SJCRH30 (cell line): ENCODE data around the gene CUEDC1. TPM values are rescaled to one million over a fixed set of nuclear protein-coding genes. Genes with fewer than 3 reads are reported as not detected.
"Not testable (repeated sequence)": the region's sequence is repeated elsewhere in the genome, so short reads cannot be mapped to it uniquely, and the experiment has no call there.

Source experiments
- DNase-seq, 2 experiments: peaks; one replicate each; pipeline ENCODE4 v3.0.0-alpha.2; 2015 to 2020
- H3K27ac ChIP-seq: fragments of 250-450 bp; sonication (Bioruptor Pico); 2 replicates; pipeline ENCODE4 v1.5.1; 2020; ENCODE audit warnings: mild to moderate bottlenecking, moderate library complexity
- H3K27me3 ChIP-seq: fragments of 250-450 bp; sonication (Bioruptor Pico); 2 replicates; pipeline ENCODE4 v1.5.1; 2020; ENCODE audit warnings: mild to moderate bottlenecking, moderate library complexity
- H3K36me3 ChIP-seq: fragments of 250-450 bp; sonication (Bioruptor Pico); 2 replicates; pipeline ENCODE4 v1.5.1; 2020; ENCODE audit warnings: mild to moderate bottlenecking, moderate library complexity
- H3K4me1 ChIP-seq: fragments of 250-450 bp; sonication (Bioruptor Pico); 2 replicates; pipeline ENCODE4 v1.5.1; 2020; ENCODE audit warnings: mild to moderate bottlenecking, moderate library complexity
- H3K4me3 ChIP-seq: fragments of 250-450 bp; sonication (Bioruptor Pico); 2 replicates; pipeline ENCODE4 v1.5.1; 2020; ENCODE audit warnings: mild to moderate bottlenecking, moderate library complexity
- H3K9me3 ChIP-seq: fragments of 250-450 bp; sonication (Bioruptor Pico); replicated peaks from 2 replicates; pipeline ENCODE4 v1.5.1; 2020; ENCODE audit warnings: mild to moderate bottlenecking, moderate library complexity
- total RNA-seq: library from RNA; depleted of rRNA; stranded (reverse); fragments of >200 nt; shearing (Covaris generic); gene quantifications from 2 replicates; pipeline ENCODE4 v1.2.3, GENCODE V29; 2014

CUEDC1 gene
- total RNA-seq, 1 experiment from 2014 or later = 14.4 TPM

DNA sequence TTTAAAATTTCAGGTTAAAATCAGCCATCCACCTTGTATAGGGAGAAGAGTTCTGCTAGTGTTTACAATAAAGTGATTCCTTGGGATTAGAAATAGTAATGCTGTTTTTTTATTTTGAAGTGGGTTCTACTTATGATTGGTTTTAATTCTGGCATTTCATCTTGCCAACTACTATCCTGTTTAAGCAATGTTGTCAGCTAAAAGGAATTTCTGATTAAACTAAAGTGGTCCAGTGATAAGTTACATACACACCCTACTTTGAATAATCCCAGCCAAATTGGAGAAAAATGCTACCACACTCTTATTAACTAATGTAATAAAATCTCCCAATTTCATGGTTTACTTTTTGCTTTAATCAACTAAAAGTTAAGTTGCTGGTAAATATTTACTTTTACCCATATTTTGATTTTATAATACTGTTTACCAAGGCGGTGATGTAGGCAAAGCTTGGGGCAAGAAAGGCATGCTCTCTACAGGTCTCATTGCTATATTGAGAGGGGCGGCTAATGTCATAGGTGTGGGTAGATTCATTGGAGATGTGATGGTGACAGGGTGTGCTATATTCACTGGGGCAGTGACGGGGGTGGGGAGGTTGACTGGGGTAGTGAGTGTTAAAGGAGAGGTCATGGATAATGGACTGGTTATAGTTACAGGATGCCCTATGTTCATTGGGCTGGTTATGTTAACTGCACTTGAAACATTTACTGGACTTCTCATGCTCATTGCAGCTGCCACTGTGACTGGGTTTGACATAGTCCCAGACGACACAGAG, 19.0 kb upstream of the CUEDC1 start:
- not testable (repeated sequence) for H3K9me3 ChIP-seq, H3K4me1 ChIP-seq, DNase-seq, H3K27ac ChIP-seq, H3K27me3 ChIP-seq, H3K4me3 ChIP-seq
- peaks cover 63% of the 10 kb centered on the region for H3K36me3 ChIP-seq

DNA sequence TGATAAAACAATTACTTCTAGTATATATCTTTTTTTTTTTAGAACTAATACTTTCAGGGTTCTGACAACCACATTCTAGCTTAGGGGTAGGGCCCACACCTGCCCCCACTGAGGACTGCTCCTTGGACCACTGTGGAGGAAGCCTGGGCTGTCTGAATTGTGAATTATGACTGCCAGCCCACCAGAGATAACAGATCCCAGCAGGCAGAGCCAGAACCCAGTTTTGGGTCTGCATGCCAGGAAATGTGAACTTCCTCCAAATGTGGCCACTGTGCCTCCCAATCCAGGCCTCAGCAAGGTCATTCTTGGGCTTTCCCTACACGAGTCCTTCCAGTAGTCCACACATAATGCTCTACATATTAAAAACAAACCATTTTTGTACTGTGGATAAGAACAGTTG, 16.9 kb upstream of the CUEDC1 start:
- Histone ChIP-seq H3K9me3 (no peaks in the 10 kb centered on the region), H3K27ac (no peak overlapping the region), H3K36me3 (peaks cover 45% of the 10 kb centered on the region), H3K27me3 (no peaks in the 10 kb centered on the region), H3K4me3 (no peak overlapping the region), H3K4me1 (no peaks in the 10 kb centered on the region)
- DNase-seq = no peak

DNA sequence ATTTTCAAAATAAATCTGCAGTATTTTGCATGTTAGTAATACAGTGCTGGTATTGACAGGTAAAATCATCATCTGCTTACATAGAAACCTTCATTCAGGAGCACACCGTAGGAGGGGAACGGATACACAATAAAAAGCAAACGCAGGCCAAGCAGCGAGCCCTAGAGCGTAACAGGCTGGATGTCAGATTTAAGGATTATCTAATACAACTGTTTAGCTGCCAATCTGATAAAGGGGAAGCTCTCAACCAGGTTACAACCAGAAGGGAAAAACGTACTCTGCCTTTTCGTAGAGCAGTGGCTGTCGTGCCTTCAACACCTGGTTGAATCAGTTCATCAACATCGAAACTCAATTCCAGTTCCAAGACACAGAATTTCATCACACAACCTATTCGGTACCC, 16.4 kb upstream of the CUEDC1 start:
- DNase-seq = no peak
- Histone ChIP-seq H3K36me3 (peaks cover 39% of the 10 kb centered on the region), H3K9me3 (no peaks in the 10 kb centered on the region), H3K27ac (no peak overlapping the region), H3K27me3 (no peaks in the 10 kb centered on the region), H3K4me3 (no peak overlapping the region), H3K4me1 (no peaks in the 10 kb centered on the region)

DNA sequence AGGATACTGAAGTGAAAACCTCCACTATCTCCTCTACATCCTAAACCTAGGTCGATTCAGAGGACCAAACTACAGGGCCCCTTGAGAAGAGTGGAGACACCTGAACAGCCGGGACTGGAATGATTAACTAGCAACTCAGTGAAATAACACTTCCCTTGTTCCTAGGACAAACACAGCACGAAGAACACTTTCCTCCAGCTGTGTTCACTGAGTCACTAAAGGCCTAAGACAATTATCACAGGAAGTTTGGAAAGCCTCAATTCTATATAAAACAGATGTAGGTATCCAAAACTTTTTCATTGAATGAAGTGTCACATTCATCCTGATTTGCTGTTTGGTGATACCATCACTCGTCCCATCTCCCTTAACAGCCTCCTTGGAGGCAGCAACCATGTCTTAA, 15.5 kb upstream of the CUEDC1 start:
- Histone ChIP-seq H3K27ac (no peak overlapping the region), H3K4me1 (no peaks in the 10 kb centered on the region), H3K4me3 (no peak overlapping the region), H3K9me3 (no peaks in the 10 kb centered on the region), H3K27me3 (no peaks in the 10 kb centered on the region), H3K36me3 (peaks cover 32% of the 10 kb centered on the region)
- DNase-seq = no peak

DNA sequence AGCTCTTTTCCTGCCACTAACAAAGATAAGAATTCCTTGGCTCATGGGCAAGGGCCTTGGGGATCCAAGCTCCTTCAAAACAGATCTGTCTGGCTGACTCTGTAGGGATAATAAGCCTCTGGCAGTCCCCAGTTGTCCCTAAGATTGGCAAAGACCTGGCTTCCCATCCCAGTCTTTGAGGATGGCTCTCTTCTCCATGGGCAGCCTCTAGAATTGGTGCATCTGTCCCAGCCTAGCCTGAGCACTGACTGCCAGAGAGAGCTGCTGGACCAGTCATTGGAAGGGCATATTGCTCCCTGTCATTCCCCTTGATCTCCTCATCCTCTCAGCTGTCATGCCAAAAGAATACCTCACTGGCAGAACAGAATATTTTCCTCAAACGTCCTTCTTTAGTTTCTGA, 13.2 kb upstream of the CUEDC1 start:
- peaks cover 13% of the 10 kb centered on the region for H3K36me3 ChIP-seq
- DNase-seq = no peak
- no peaks in the 10 kb centered on the region for H3K4me1 ChIP-seq
- no peaks in the 10 kb centered on the region for H3K9me3 ChIP-seq
- no peak overlapping the region for H3K4me3 ChIP-seq
- no peaks in the 10 kb centered on the region for H3K27me3 ChIP-seq
- no peak overlapping the region for H3K27ac ChIP-seq

DNA sequence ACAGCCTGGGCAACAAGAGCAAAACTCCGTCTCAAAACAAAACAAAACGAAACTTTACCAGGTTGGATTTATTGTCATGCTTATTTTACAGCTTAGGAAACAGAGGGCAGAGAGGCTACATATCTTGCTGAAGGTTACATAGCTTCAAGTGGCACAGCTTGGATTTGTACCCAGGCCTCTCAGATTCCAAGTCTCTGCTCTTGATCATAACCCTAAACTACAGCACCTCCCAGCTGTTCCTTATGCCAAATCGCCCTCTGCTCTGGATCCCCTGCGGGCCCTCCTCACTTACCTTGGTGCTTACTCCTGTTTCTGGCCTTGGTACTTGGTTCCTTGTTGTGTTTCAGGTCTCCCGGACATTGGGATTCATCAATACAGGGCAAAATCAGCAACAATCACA, 11.7 kb upstream of the CUEDC1 start:
- no peaks in the 10 kb centered on the region for H3K9me3 ChIP-seq
- no peak overlapping the region for H3K4me3 ChIP-seq
- no peaks in the 10 kb centered on the region for H3K36me3 ChIP-seq

DNA sequence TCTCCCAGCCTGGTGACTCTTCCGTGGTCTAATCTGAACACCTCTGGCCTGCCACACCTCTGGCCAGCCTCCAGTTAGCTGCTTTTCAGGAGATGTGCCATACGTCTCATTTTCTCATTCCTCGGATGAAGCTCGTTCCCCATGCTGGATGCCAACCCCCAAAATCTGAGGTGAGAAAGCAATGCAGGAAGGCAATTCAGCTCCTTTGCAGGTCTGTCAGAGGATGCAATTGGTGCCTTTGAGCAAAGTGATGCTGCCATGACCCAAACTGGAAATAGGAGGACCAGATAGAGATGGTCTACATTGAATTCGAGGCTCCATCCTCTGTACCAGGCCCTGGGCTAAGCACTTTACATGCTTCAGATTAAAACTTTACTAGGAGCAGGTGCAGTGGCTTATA, 11.0 kb upstream of the CUEDC1 start:
- Histone ChIP-seq H3K9me3 (no peaks in the 10 kb centered on the region), H3K4me1 (no peaks in the 10 kb centered on the region), H3K36me3 (no peaks in the 10 kb centered on the region), H3K27me3 (no peaks in the 10 kb centered on the region), H3K27ac (no peak overlapping the region), H3K4me3 (no peak overlapping the region)
- no peak for DNase-seq

More for the DNA sequence above, 11.7 kb upstream of the CUEDC1 start:
- no peaks in the 10 kb centered on the region for H3K27me3 ChIP-seq
- no peak for DNase-seq
- H3K27ac ChIP-seq = no peak overlapping the region
- H3K4me1 ChIP-seq = no peaks in the 10 kb centered on the region

DNA sequence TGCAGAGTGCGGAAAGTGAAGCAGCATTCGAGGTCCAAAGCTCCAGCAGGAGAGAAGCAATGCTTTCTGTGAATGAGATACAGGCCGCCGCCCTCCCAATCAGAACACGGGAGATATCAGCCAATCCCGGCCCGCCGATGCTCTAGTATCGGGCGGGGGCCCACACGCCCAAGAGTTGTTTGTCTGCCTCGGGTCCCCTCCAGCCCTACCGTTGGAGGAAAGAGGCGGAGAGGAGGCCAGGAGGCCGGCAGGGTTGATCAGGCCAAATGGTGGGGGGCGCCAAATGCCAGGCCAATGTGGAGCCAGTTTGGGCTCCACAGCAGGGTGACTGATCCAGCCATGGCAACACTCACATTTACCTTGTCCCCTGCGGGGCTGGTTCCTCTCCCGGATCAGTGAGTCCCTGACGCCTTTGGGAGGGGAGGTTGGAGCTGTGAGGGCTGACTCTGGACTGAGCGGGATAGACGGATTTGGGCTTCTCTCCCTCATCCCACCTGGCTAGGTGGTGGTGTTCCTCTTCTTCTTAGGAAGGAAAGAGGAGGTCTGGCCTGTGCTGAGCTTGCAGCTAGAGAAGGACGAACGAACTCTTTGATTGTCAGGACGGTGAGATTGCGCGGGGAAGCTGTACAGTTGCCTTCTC, 10.4 kb upstream of the CUEDC1 start:
- Histone ChIP-seq H3K36me3 (no peaks in the 10 kb centered on the region), H3K27me3 (no peaks in the 10 kb centered on the region), H3K27ac (no peak overlapping the region), H3K4me1 (no peaks in the 10 kb centered on the region), H3K9me3 (no peaks in the 10 kb centered on the region), H3K4me3 (no peak overlapping the region)
- no peak for DNase-seq

DNA sequence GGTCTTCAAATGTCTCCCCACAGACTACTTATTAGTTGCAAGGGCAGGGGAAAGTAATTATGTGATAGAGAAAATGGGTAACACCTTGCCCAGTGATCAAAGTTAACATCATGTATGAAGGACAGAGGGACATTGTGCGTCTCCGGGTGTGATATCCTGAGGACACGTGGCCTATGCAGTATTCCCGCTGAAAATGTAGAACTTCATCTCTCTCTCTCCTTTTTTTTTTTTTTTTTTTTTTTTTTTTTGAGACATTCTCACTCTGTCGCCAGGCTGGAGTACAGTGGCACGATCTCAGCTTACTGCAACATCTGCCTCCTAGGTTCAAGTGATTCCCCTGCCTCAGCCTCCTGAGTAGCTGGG, 7.9 kb upstream of the CUEDC1 start:
- H3K9me3 ChIP-seq = no peaks in the 10 kb centered on the region
- H3K27ac ChIP-seq = no peak overlapping the region
- DNase-seq = no peak
- no peak overlapping the region for H3K4me3 ChIP-seq
- no peaks in the 10 kb centered on the region for H3K36me3 ChIP-seq
- H3K27me3 ChIP-seq = no peaks in the 10 kb centered on the region
- H3K4me1 ChIP-seq = no peaks in the 10 kb centered on the region

DNA sequence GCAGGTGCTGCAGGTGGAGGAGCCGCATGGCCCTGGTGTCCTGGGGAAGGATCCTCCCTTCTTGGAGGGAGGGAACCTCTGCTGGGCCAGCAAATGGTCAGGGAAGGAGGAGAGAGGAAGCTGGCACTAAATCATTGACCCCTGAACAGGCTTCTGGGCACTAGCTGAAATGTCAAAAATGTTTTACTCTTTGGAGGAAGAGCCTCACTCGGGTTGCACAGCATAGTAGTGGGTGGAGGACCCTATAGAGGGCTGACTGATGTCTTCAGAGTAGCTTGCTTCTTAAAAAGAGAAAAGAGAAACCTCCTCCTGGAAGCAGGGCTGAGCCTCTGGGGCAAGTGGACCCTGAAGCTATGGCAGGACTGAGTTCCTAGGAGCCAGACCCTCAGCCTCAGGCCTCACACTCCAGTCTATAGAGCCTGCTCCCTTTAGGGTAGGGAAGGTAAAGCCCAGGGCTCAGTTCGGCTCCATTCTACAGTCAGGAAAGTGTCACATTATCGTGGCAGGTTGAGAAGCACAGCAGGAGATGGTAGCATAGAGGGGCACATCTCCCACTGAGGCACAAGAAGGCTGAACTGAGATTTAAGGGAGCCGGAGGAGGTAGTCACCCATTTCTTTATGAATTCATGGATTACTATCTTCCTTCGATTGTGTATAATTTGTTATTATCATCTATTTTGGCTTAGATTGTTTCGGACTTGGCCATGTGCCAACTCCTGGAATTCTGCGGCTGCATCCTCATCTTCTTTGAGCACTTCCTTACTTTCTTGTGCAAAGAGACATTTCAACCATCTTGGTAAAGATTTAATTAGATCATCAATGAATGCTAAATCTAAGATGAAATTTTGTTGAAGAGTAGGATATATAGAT, 7.3 kb upstream of the CUEDC1 start:
- no peak for DNase-seq
- H3K36me3 ChIP-seq = no peaks in the 10 kb centered on the region
- H3K4me1 ChIP-seq = no peaks in the 10 kb centered on the region
- H3K27me3 ChIP-seq = no peaks in the 10 kb centered on the region
- H3K4me3 ChIP-seq = no peak overlapping the region
- no peak overlapping the region for H3K27ac ChIP-seq
- no peaks in the 10 kb centered on the region for H3K9me3 ChIP-seq

DNA sequence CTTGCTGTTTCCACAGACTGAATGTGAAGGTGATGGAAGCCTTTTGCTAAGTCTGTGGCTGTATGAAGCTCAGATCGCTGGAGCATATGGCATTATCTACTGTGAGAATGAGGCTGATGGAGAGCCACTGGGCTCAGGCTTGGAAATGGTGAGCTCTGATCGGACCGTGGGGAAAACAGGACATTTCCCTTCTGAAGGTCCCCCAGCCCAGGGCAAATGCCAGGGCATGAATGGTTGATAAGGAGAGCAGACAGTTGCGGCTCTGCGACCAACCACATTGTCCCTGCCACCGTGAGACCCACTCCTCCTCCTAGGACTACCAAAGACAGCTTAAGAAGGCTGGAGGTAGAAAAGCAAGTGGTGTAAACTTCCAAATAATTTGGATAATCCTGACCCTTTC, 4.7 kb upstream of the CUEDC1 start:
- H3K9me3 ChIP-seq = no peaks in the 10 kb centered on the region
- no peak overlapping the region for H3K4me3 ChIP-seq
- DNase-seq = no peak
- H3K27ac ChIP-seq = no peak overlapping the region
- H3K27me3 ChIP-seq = no peaks in the 10 kb centered on the region
- H3K36me3 ChIP-seq = no peaks in the 10 kb centered on the region
- peaks cover 14% of the 10 kb centered on the region for H3K4me1 ChIP-seq

DNA sequence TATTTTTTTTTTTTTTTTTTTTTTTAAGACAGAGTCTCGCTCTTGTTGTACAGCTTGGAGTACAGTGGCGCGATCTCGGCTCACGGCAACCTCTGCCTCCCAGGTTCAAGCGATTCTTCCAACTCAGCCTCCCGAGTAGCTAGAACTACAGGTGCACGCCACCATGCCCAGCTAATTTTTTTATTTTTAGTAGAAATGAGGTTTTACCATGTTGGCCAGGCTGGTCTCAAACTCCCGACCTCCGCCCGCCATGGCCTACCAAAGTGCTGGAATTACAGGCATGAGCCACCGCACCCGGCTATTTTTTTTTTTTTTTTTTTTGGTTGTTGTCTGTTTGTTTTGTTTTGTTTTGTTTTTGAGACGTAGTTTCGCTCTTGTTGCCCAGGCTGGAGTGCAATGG, 3.2 kb upstream of the CUEDC1 start:
- not testable (repeated sequence) for H3K4me3 ChIP-seq, H3K9me3 ChIP-seq, H3K36me3 ChIP-seq, H3K27ac ChIP-seq, H3K27me3 ChIP-seq, DNase-seq
- peaks cover 19% of the 10 kb centered on the region for H3K4me1 ChIP-seq

DNA sequence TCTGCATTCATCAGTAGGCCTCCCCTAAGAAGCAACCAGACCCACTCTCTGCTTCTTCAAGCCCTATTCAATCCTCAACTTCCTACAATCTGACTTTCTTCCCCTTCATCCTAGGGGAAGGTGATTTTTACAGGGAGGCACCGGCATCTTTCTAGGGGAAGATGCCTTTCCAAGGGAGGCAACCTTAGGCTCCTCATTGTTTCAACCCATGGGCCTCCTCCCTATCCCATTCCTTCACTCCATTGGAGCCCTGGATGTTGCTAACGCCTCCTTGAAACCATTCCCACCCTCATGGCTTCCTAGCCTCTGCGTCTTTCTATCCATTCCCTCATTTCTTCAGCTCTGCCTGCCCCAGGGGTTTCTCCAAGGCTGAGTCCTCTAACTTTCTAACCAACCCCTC, 2.7 kb upstream of the CUEDC1 start:
- no peak overlapping the region for H3K4me3 ChIP-seq
- H3K36me3 ChIP-seq = no peaks in the 10 kb centered on the region
- H3K27me3 ChIP-seq = no peaks in the 10 kb centered on the region
- no peak overlapping the region for H3K27ac ChIP-seq
- DNase-seq = no peak
- H3K9me3 ChIP-seq = no peaks in the 10 kb centered on the region
- H3K4me1 ChIP-seq = peaks cover 19% of the 10 kb centered on the region

DNA sequence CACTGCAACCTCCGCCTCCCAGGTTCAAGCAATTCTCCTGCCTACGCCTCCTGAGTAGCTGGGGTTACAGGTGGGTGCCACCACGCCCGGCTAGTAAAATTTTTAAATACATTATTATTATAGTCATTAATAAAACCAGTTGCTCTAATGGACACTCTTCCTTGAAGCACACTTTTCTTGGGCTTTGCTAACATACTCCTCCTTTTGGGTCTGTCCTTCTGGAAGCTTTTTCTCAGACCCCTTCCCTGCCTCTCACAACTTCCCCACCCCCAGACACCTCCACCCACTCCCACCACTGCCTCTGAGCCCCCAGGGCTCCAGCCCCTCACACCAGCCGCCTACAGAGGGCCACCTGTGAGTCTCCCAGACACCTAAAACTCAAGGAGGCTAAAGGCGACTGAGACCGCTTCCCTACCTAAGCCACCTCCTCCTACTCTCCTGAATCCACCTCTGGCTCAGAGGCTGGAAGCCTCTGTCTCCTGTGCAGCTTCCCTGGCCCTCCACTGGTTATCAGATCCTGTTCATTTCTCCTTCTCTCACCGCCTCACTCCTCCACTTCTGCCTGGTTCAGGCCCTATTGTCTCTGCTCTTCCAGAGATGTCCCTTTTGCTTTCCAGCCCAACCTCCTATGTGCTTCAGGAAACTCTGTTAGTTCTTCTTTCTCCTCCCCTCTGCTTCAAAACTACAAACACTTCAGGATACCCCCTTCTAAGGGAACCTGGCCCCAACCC, 2.1 kb upstream of the CUEDC1 start:
- Histone ChIP-seq H3K36me3 (no peaks in the 10 kb centered on the region), H3K4me3 (no peak overlapping the region), H3K27ac (no peak overlapping the region), H3K27me3 (no peaks in the 10 kb centered on the region), H3K9me3 (no peaks in the 10 kb centered on the region), H3K4me1 (peaks cover 22% of the 10 kb centered on the region)
- no peak for DNase-seq
